Loucy (cell line): Measurements from ENCODE around the gene MACROD2.

Experiments
- CTCF ChIP-seq: fragments of 200-600 bp; sonication (generic); conservative IDR thresholded peaks from 2 replicates; pipeline ENCODE4 v1.5.1; 2014; ENCODE audit warnings: mild to moderate bottlenecking, antibody characterized with exemption, low read length
- EZH2phosphoT487 ChIP-seq: fragments of 200-600 bp; IDR thresholded peaks from 2 replicates; pipeline ENCODE4 v1.6.1; 2018; ENCODE audit warnings: antibody characterized with exemption, mild to moderate bottlenecking, moderate library complexity, borderline replicate concordance

GRCh38 chr20:15578113-15578512 is 1582.8 kb downstream of the MACROD2 start:
- TF ChIP-seq CTCF (no peak), EZH2phosphoT487 (no peak)
